Measurements from ENCODE around the gene SLC7A14.

The SLC7A14 gene

GRCh38 chr3:170419557-170420087 is 166.3 kb downstream of the SLC7A14 start:
- H3K4me3 ChIP-seq (replicated peaks; ENCODE audit: low read depth, low read length) = peak overlapping the region; percentile 50
- DNase-seq (ENCODE audit: extremely low read depth, low read depth) = no peak

DNA sequence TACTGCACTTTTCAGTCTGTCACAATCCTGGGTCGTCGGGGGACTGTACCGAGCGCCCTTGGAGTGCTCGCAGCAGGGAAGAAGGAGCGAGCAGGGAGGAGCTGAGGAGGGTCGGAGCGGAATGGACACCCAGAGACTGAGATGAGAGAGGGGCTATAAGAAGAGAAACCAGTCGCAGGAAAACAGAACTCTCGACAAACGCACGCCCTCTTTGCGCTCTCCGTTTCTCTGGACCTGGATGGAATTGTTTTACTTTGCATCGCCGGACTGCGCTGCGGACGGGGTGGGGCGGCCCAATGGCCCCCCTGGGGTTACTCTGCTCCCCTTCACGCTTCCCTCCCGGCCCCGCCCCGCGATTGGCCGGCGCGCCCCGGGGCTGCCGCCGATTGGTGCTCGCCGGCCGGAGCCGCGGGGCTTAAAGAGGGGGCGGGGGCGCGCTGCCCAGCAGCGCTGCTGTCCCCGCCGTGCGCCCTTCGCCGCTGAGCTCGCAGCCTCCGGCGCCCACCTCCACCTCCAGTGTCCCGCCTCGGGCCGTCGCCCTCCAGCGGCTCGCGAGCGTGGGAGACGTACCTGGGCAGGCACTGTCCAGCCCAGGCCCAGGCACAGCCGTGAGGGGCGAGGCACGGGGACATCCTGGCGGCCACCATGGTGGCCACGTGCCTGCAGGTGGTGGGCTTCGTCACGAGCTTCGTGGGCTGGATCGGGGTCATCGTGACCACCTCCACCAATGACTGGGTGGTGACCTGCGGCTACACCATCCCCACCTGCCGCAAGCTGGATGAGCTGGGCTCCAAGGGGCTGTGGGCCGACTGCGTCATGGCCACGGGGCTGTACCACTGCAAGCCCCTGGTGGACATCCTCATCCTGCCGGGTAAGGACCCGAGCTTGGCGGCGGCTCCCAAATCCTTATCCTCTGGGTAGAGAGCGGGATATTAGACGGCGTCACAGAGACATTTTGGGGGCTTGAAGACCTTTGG is 167.2 kb downstream of the SLC7A14 start, which contains the start of gene CLDN11:
Gene CLDN11, plus strand, starts transcription at position 447 of the 977 bp plus-strand sequence. Its CDS starts 199 bp downstream, at position 646.
- DNase-seq (ENCODE audit: extremely low read depth, low read depth) = no peak
- peak within 1 kb of the TSS; percentile 50 for H3K4me3 ChIP-seq (replicated peaks; ENCODE audit: low read depth, low read length)
- no peak for TF ChIP-seq CTCF (IDR thresholded peaks at IDR 0.05; ENCODE audit: low read depth, low read length, missing control alignments)

More at GRCh38 chr3:170419557-170420087, 166.3 kb downstream of the SLC7A14 start:
- no peak for TF ChIP-seq CTCF (IDR thresholded peaks at IDR 0.05; ENCODE audit: low read depth, low read length, missing control alignments)

DNA sequence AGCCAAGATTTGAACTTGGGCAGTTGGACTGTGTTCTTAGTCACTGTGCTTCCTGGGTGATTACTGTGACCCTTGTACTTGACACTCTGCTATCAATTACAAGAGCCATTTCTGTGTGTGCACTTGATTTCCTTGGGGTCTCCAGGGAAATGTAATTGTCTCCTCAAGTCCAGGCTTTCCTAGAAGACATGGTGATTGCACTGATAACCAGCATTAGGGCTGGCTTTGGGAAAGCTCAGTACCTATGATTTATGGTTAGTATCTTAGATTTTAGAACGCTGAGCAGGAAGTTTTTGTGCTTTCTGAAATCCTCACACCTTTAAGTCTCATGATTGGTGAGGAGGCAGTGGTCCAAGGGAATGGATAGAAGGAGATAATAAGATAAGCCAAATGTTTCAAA is 168.8 kb downstream of the SLC7A14 start:
- DNase-seq (ENCODE audit: extremely low read depth, low read depth) = no peak
- H3K4me3 ChIP-seq (replicated peaks; ENCODE audit: low read depth, low read length) = no peak overlapping the region
- TF ChIP-seq CTCF (IDR thresholded peaks at IDR 0.05; ENCODE audit: low read depth, low read length, missing control alignments) = no peak

DNA sequence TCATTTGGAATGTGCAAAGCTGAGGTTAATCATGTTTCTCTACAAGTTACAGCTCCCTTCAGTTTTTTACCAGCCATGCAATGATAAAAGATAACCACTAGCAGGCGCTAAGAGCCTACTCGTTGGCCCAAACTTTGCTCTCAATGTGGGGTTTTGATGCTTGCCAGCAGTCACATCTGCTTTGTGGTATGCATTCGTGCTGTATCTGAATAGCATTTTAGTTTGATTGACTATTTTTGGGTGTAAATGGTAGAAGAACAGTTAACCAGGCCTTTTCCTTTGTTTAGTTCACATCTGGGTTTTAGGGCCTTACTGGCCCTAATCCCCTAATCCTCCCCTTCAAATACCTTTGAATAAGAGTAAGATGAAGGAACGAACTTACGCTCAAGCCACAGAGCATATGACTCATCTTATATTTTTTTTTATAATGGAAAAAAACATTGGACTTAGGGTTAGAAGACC is 171.6 kb downstream of the SLC7A14 start:
- no peak overlapping the region for H3K4me3 ChIP-seq (replicated peaks; ENCODE audit: low read depth, low read length)
- DNase-seq (ENCODE audit: extremely low read depth, low read depth) = peak; percentile 99
- peak; percentile 95 for TF ChIP-seq CTCF (IDR thresholded peaks at IDR 0.05; ENCODE audit: low read depth, low read length, missing control alignments)

DNA sequence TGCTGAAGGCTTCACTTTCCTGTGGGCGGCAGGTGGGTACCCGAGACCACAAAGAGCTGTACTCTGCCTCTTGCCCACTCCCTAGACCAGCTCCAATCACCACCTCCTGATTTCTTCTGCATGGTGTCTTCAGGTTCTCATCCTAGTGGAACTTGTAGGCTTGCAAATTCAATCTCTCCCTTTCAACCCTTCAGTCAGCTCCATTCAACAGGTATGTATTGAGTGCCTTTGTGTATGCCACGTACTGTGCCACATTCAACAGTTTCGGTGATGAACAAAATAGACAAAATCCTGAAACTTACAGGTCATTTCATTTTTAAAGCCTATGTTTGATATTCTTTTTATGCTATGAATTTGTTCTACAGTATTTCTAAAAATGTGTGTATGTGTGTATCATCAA is 172.6 kb downstream of the SLC7A14 start:
- TF ChIP-seq CTCF (IDR thresholded peaks at IDR 0.05; ENCODE audit: low read depth, low read length, missing control alignments) = no peak
- H3K4me3 ChIP-seq (replicated peaks; ENCODE audit: low read depth, low read length) = no peak overlapping the region
- DNase-seq (ENCODE audit: extremely low read depth, low read depth) = no peak

- TF ChIP-seq CTCF (IDR thresholded peaks at IDR 0.05; ENCODE audit: low read depth, low read length, missing control alignments) = peak; percentile 59
- no peak overlapping the region for H3K4me3 ChIP-seq (replicated peaks; ENCODE audit: low read depth, low read length)
- no peak for DNase-seq (ENCODE audit: extremely low read depth, low read depth)
These were observed 175.3 kb downstream of the SLC7A14 start for GRCh38 chr3:170410428-170411029.
